NCI-H187 treated with DMSO at 0.1 percent for 48 hours (cell line): Measurements from ENCODE around the gene RIC8A.
A peak's percentile ranks its signal among the peaks of the same experiment; 100 is the strongest.

ENCODE experiments used
- DNase-seq: peaks from one replicate; lab custom pipeline; 2025; lab: John Stamatoyannopoulos, UW

The RIC8A gene

DNA sequence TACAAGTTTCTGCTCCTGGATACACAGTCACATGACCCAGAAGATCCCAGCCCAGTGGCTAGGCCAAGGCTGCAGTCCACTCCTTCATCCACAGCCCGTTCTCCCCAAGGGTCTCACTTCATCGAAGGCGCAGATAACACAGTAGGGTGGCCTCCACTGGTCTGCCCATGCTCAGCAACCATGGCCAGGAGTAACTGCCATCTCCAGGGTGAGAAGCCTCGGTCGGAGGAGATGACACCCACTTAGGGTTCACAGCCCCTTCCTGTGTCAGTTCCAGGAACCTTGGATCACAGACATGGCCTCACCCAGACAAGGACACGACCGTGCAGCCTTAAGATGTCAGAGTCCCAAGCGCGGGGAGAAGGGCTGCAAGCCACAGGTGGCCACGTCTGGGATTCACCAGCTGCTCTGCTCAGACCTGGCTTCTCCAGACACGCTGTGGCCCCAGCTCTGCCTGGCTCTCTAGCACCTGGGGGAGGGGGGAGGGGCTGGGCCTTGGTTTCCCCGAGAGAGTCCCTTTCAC is 2.9 kb upstream of the RIC8A start:
- no peak for DNase-seq

DNA sequence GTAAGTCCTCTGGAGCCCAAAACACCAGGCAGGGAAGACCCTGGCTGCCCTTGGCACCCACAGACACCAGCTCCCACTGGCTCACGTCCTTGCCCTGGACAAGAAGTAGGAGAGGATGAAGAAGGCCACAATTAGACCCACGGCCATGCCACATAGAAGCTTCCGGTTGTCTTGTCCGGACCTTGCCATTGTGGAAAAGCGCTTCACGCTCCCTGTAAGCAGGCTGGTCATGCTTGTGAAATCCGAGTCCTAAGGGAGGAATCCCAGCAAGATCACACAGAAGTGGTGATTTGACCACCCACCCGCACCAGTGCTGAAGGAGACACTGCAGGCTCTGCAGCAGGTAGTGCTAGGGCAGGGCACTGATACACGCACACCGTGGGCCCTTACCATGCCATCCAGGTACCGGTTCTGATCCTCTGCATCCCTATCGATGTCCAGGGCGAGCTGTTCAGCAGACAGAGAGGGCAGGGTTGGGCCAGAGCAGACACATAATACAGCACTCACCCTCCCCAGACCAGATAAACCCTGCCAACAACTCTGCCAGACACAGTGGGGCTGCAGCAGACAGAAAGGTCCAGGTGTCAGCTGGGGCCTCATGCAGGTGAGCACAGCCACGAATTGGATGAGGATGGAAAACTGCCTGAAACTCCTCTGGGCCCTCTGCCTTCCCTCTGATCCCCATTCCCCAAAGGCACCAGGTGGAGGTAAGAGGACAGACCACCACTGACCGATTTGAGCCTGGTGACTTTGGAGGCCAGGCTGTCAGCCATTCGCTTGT is 2.1 kb upstream of the RIC8A start:
- DNase-seq: no peak

- no peak for DNase-seq
Observed at GRCh38 chr11:206002-206384, 1.5 kb upstream of the RIC8A start.

DNA sequence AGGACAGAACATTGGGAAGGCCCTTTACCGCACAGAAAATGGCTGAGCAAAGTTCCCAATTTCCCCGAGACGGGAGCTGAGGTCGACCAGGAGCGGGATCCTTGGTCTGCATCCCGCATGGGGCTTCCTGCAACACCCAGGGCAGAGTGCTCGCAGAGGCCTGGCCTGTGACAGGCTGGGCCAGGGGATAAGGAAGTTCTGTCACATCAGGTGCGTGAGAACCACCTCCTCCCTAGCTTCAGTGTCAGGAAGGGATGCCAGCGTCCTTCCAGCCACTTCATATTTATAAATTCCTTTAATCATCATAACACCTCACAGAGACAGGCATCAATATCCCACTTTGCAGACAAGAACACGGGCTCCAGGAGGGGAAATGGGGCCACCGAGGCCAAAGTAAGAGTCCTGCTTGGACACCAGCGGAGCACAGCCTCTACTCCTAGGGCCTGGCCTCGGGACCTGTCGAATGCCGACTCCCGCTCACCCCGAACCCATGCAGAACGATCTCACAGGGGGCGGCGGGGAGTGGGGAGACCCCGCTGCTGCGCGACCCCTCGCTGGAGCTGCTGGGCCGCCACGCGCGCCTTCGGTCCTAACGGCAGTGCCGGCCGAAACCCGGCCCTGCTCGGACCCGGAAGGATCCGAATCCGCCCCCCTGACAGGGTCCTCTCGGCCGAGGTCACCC is 841 bp upstream of the RIC8A start:
- DNase-seq: no peak

DNA sequence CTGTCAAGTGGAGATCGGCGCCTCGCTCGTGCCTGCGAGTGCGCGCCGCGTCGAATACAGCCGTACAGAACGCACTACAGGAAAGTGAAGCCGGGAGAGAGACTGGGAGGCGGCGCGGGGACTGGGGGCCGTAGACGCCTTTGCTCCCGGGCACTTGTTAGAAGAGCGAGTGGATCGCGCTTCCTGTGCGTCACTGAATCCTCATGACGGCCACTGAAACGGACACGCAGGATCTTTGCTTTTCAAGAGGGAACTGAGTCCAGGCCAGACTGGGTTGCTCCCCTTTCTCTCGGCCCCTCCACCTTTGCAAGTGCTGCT is 314 bp downstream of the RIC8A start:
- no peak for DNase-seq

GRCh38 chr11:208181-208916 is 841 bp downstream of the RIC8A start:
- peak; percentile 30 for DNase-seq

GRCh38 chr11:208917-209260 is 1.4 kb downstream of the RIC8A start:
- no peak for DNase-seq

- DNase-seq: no peak
Observed at GRCh38 chr11:209275-210121, 2.0 kb downstream of the RIC8A start.

GRCh38 chr11:210122-210802 is 2.8 kb downstream of the RIC8A start:
- DNase-seq: no peak

GRCh38 chr11:210803-211180 is 3.3 kb downstream of the RIC8A start:
- no peak for DNase-seq

- DNase-seq: no peak
Observed at GRCh38 chr11:211295-211694, 3.8 kb downstream of the RIC8A start.

GRCh38 chr11:211741-212140 is 4.2 kb downstream of the RIC8A start:
- DNase-seq: no peak

DNA sequence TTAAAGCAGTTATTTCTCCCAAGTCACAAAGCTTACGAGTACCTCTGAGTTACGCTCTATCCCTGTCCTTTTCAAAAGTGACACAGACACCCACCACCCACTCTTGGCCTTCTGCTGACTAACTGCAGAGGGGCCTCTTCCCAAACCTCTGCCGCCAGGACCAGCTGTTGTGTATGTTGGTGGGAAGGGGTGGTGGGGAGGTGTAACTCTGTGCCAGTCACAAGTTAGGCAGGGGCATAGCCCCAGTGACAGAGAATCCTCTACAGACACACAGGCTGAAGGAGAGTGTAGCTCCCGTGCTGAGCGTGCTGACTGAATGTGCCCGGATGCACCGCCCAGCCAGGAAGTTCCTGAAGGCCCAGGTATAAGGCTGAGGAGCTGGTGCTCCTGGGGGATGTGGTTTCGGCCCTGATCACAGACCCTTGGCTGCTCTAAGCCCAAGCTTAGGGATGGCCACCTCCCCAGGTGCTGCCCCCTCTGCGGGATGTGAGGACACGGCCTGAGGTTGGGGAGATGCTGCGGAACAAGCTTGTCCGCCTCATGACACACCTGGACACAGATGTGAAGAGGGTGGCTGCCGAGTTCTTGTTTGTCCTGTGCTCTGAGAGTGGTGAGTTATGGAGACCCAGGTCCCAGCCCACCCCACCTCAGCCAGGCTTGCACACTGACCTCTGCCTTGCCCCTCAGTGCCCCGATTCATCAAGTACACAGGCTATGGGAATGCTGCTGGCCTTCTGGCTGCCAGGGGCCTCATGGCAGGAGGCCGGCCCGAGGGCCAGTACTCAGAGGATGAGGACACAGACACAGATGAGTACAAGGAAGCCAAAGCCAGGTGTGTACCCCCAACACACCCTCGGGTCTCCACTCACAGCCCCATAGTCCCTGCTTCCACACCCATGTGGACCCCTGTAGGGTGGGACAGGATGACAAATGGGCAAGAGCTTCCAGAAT is 4.9 kb downstream of the RIC8A start:
- DNase-seq: no peak

DNA sequence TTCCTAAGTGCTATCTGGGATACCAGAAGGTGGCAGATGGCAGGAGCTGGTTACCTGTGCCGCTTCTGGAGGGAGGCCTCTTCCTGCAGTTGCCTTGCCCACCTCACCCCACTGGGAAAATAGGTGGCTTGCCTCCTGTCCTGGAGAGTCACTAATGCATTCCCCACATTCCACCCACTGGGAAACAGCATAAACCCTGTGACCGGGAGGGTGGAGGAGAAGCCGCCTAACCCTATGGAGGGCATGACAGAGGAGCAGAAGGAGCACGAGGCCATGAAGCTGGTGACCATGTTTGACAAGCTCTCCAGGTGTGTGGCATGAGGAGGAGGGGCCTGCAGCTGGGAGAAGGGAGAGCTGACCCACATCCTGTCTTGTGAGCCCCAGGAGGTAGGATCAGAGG is 5.6 kb downstream of the RIC8A start:
- DNase-seq: no peak

DNA sequence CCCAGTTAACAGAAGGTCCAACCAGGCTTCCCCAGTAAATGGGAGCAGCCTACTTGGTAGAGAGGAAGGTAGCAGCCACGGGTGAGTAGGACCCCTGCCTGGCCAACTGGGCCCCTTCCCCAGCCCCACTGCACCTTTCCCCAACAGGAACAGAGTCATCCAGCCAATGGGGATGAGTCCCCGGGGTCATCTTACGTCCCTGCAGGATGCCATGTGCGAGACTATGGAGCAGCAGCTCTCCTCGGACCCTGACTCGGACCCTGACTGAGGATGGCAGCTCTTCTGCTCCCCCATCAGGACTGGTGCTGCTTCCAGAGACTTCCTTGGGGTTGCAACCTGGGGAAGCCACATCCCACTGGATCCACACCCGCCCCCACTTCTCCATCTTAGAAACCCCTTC is 6.6 kb downstream of the RIC8A start:
- no peak for DNase-seq

DNA sequence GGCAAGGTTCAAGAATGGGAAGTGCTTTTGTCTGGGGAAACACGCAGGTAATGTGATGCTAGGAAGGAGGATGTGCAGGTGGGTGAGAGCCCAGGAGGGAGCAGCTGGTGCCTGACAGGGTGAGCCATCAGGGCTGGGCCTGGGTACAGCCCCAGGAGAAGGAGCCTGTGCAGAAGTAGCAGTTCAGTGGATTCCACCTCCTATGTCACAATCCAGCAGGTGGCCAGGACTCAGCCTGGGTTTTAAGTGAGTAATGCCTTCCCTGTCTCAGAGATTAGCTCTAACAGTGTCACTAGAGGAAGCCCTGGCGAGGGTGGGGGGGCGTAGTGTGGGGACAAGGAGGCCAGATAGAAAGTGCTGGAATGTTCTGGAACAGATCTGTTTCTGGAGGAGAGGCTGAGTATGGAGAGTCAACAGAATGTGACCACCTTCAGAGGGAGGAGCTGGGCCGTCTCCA is 8.1 kb downstream of the RIC8A start:
- DNase-seq: no peak

- DNase-seq: no peak
Observed at GRCh38 chr11:216081-216974, 8.8 kb downstream of the RIC8A start.

- no peak for DNase-seq
Observed at GRCh38 chr11:217704-218103, 10.2 kb downstream of the RIC8A start.
